GM12891 (cell line): ENCODE results near the gene ZNF205.

Source experiments
- POLR2A ChIP-seq: IDR thresholded peaks from 2 replicates; pipeline ENCODE4 v1.6.1; 2011; ENCODE audit warnings: low read depth, low read length, control low read depth
- POLR2AphosphoS5 ChIP-seq: IDR thresholded peaks from 2 replicates; pipeline ENCODE4 v1.6.1; 2011; ENCODE audit warnings: low read depth, low read length, control low read depth
- SPI1 ChIP-seq: IDR thresholded peaks from 2 replicates; pipeline ENCODE4 v1.6.1; 2011; ENCODE audit warnings: low read depth, low read length, control low read depth
- TAF1 ChIP-seq: IDR thresholded peaks from 2 replicates; pipeline ENCODE4 v1.6.1; 2011; ENCODE audit warnings: low read depth, low read length, control low read depth

GRCh38 chr16:3084491-3084890, 27.9 kb upstream of the ZNF205 start:
- no peak for TF ChIP-seq POLR2A
- TF ChIP-seq POLR2AphosphoS5: no peak
- no peak for TF ChIP-seq TAF1
- TF ChIP-seq SPI1: no peak
